GM23338 (cell line): ENCODE data around the gene ANKRD18A. TPM values are rescaled to one million over a fixed set of nuclear protein-coding genes. Genes with fewer than 3 reads are reported as not detected.

Source experiments
- ATAC-seq: fragments of 200-7000 bp; cut with Tn5 transposase; 3 replicates; pipeline ENCODE4 v1.9.1; 2020
- DNase-seq: peaks from one replicate; pipeline ENCODE4 v3.0.0-alpha.2; 2015; ENCODE audit warnings: low spot score
- H2AFZ ChIP-seq: fragments of 200-600 bp; sonication (generic); 2 replicates; pipeline ENCODE4 v1.8.0; 2016; ENCODE audit warnings: antibody characterized with exemption, mild to moderate bottlenecking, moderate library complexity
- H3F3A ChIP-seq: fragments of 200-600 bp; sonication (generic); replicated peaks from 2 replicates; pipeline ENCODE4 v1.8.0; 2017; ENCODE audit warnings: antibody characterized with exemption, mixed run types, low read depth
- H3K27ac ChIP-seq: fragments of 200-600 bp; sonication (generic); 2 replicates; pipeline ENCODE4 v1.6.1; 2016; ENCODE audit warnings: low read depth
- H3K27me3 ChIP-seq: fragments of 200-600 bp; sonication (generic); 2 replicates; pipeline ENCODE4 v1.8.0; 2016; ENCODE audit warnings: mild to moderate bottlenecking, mixed run types, moderate library complexity; ENCODE audit not compliant: insufficient read depth
- H3K36me3 ChIP-seq: fragments of 200-600 bp; sonication (generic); 2 replicates; pipeline ENCODE4 v1.8.0; 2016; ENCODE audit warnings: mild to moderate bottlenecking; ENCODE audit not compliant: insufficient read depth
- H3K4me1 ChIP-seq: fragments of 200-600 bp; sonication (generic); 2 replicates; pipeline ENCODE4 v1.8.0; 2016; ENCODE audit warnings: mild to moderate bottlenecking, moderate library complexity; ENCODE audit not compliant: insufficient read depth
- H3K4me2 ChIP-seq: fragments of 200-600 bp; sonication (generic); 2 replicates; pipeline ENCODE4 v1.7.1; 2017; ENCODE audit warnings: mixed run types
- H3K4me3 ChIP-seq: fragments of 200-600 bp; sonication (generic); 2 replicates; pipeline ENCODE4 v1.6.1; 2016; ENCODE audit warnings: mixed run types
- H3K79me2 ChIP-seq: fragments of 200-600 bp; sonication (generic); replicated peaks from 2 replicates; pipeline ENCODE4 v1.8.0; 2017; ENCODE audit warnings: mild to moderate bottlenecking; ENCODE audit not compliant: insufficient read depth
- H3K9me2 ChIP-seq: fragments of 200-600 bp; sonication (generic); 2 replicates; pipeline ENCODE4 v1.8.0; 2017; ENCODE audit not compliant: insufficient read depth
- H4K20me1 ChIP-seq: fragments of 200-600 bp; sonication (generic); replicated peaks from 2 replicates; pipeline ENCODE4 v1.8.0; 2017; ENCODE audit warnings: mild to moderate bottlenecking; ENCODE audit not compliant: insufficient read depth
- H3K27ac Mint-ChIP-seq: 2 replicates; pipeline ENCODE4 v1.8.0; 2020; ENCODE audit warnings: inconsistent platforms, mild to moderate bottlenecking, moderate library complexity, mixed read lengths
- H3K27me3 Mint-ChIP-seq: 3 replicates; pipeline ENCODE4 v1.8.0; 2022; ENCODE audit warnings: low read depth, mild to moderate bottlenecking, moderate library complexity, mixed read lengths, inconsistent platforms; ENCODE audit not compliant: insufficient read depth, poor library complexity
- H3K36me3 Mint-ChIP-seq: 3 replicates; pipeline ENCODE4 v1.8.0; 2021; ENCODE audit warnings: low read depth, mild to moderate bottlenecking, inconsistent platforms, moderate library complexity, mixed read lengths
- H3K4me1 Mint-ChIP-seq: 3 replicates; pipeline ENCODE4 v1.8.0; 2020; ENCODE audit warnings: mild to moderate bottlenecking, inconsistent platforms, mixed read lengths
- H3K4me3 Mint-ChIP-seq: 3 replicates; pipeline ENCODE4 v1.8.0; 2021; ENCODE audit warnings: moderate library complexity, mild to moderate bottlenecking, inconsistent platforms, mixed read lengths
- H3K9me3 Mint-ChIP-seq: 3 replicates; pipeline ENCODE4 v1.8.0; 2020; ENCODE audit warnings: moderate library complexity, mild to moderate bottlenecking, inconsistent platforms, mixed read lengths
- CTCF ChIP-seq, 2 experiments: fragments of 200-600 bp in 1 of 2; sonication (generic) in 1 of 2; conservative IDR thresholded peaks; 2 replicates each; pipeline versions ENCODE4 v1.5.1 to v1.6.1; 2016 to 2017; ENCODE audit warnings: antibody characterized with exemption in 2 of 2, low read depth in 2 of 2, mild to moderate bottlenecking in 2 of 2, moderate library complexity in 1 of 2
- POLR2AphosphoS5 ChIP-seq: IDR thresholded peaks from 2 replicates; pipeline ENCODE4 v1.6.1; 2016; ENCODE audit warnings: antibody characterized with exemption, low read depth
- STAT1 ChIP-seq: IDR thresholded peaks from one replicate; pipeline ENCODE4 v1.6.1; 2016; ENCODE audit warnings: antibody characterized with exemption; ENCODE audit not compliant: unreplicated experiment
- ZNF462 ChIP-seq: fragments of 250-450 bp; sonication (Bioruptor Pico); IDR thresholded peaks from 2 replicates; pipeline ENCODE4 v1.5.0; 2020; ENCODE audit warnings: mild to moderate bottlenecking, moderate library complexity
- polyA plus RNA-seq: library from polyadenylated mRNA; unstranded; fragments of >200 nt; fragmentation: Nextera tagmentation; extraction: Ambion mirVana; gene quantifications from 2 replicates; pipeline ENCODE4 v1.2.1, GENCODE V29; 2016
- total RNA-seq: library from RNA; depleted of rRNA; stranded (reverse); fragments of >200 nt; shearing (Covaris generic); gene quantifications from 2 replicates; pipeline ENCODE4 v1.2.3, GENCODE V29; 2014
- TF ChIP-seq, protein P1 (sequence below): IDR thresholded peaks from one replicate; pipeline ENCODE4 v1.6.1; 2018; ENCODE audit warnings: antibody characterized with exemption; ENCODE audit not compliant: unreplicated experiment

ANKRD18A gene
- total and polyA plus RNA-seq, 2 experiments from 2014 or later, result 2.7 to 6.9 TPM

DNA sequence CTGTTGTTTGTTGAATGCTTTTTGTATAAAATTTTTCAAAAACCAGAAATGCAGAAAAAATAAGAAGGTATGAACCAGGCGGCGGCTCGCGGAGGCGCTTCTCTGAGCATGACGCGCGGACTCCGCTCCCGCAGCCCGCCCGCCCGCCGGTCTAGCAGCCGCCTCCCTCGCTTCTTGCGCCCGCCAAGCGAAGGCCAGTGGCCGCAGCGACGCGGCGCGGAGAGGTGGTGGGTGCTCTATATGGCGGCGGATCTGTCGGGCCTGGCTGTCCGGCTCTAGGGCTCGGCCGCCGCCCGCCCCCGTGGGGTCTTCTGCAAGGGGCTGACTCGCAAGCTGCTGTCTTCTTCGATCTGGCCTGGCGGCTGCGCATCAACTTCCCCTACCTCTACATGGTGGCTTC, 93.8 kb downstream of the ANKRD18A start:
- Histone ChIP-seq H3K79me2 (no peaks in the 10 kb centered on the region), H3K27me3 (no peaks in the 10 kb centered on the region), H3F3A (no peaks in the 10 kb centered on the region), H3K4me3 (no peak overlapping the region), H3K4me1 (no peaks in the 10 kb centered on the region), H3K4me2 (no peak overlapping the region), H3K27ac (no peak overlapping the region), H4K20me1 (no peaks in the 10 kb centered on the region), H3K36me3 (no peaks in the 10 kb centered on the region), H2AFZ (no peak overlapping the region), H3K9me2 (no peaks in the 10 kb centered on the region)
- H3K4me1 Mint-ChIP-seq, result peaks cover 7% of the 10 kb centered on the region; the same call in 1 of the 3 replicates
- no peak overlapping the region for H3K4me3 Mint-ChIP-seq
- ATAC-seq (peak; percentile 34; the same call in 2 of the 3 replicates), DNase-seq (peak; percentile 8)
- peaks cover 7% of the 10 kb centered on the region; the same call in 1 of the 3 replicates for H3K9me3 Mint-ChIP-seq
- H3K36me3 Mint-ChIP-seq, result 0 out of 3 replicates have a peak, but pooled peaks cover 4% of the 10 kb centered on the region
- H3K27me3 Mint-ChIP-seq, result no peaks in the 10 kb centered on the region
- TF ChIP-seq CTCF (conservative IDR thresholded peaks at IDR 0.05; ENCODE audit: low read depth in 2 of 2) (no peak), POLR2AphosphoS5 (no peak), ZNF462 (no peak), STAT1 (no peak)
- TF ChIP-seq, protein P1, sequence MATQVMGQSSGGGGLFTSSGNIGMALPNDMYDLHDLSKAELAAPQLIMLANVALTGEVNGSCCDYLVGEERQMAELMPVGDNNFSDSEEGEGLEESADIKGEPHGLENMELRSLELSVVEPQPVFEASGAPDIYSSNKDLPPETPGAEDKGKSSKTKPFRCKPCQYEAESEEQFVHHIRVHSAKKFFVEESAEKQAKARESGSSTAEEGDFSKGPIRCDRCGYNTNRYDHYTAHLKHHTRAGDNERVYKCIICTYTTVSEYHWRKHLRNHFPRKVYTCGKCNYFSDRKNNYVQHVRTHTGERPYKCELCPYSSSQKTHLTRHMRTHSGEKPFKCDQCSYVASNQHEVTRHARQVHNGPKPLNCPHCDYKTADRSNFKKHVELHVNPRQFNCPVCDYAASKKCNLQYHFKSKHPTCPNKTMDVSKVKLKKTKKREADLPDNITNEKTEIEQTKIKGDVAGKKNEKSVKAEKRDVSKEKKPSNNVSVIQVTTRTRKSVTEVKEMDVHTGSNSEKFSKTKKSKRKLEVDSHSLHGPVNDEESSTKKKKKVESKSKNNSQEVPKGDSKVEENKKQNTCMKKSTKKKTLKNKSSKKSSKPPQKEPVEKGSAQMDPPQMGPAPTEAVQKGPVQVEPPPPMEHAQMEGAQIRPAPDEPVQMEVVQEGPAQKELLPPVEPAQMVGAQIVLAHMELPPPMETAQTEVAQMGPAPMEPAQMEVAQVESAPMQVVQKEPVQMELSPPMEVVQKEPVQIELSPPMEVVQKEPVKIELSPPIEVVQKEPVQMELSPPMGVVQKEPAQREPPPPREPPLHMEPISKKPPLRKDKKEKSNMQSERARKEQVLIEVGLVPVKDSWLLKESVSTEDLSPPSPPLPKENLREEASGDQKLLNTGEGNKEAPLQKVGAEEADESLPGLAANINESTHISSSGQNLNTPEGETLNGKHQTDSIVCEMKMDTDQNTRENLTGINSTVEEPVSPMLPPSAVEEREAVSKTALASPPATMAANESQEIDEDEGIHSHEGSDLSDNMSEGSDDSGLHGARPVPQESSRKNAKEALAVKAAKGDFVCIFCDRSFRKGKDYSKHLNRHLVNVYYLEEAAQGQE, result no peak
- H3K27ac Mint-ChIP-seq, result no peak overlapping the region
